Measurements from ENCODE around the gene VWA3B.
"Not testable (repeated sequence)": the region's sequence is repeated elsewhere in the genome, so short reads cannot be mapped to it uniquely, and the experiment has no call there.

Gene VWA3B

DNA sequence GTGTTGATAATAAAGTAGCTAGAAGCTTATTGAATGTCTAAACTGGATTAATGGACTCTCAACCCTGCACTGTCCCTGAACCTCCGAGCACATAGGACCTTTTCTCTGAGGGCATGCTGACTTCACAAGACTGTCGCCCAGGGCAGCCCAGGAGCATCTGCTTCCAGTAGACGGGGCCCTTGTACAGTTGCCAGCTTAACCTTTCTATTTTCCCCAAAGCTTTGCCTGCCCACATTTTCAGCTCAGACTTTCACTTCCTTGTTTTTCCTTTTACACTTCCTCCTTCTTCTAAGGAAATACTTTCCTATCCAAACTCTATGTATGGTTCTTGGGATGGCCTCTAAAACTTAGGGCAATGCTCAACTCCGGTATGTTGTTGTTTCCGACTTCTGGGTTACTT, 1.3 kb downstream of the VWA3B start:
- DNase-seq (ENCODE audit: low read depth), result no peak

- DNase-seq (ENCODE audit: low read depth), result no peak
These were observed 3.0 kb downstream of the VWA3B start for GRCh38 chr2:98089941-98090340.

DNA sequence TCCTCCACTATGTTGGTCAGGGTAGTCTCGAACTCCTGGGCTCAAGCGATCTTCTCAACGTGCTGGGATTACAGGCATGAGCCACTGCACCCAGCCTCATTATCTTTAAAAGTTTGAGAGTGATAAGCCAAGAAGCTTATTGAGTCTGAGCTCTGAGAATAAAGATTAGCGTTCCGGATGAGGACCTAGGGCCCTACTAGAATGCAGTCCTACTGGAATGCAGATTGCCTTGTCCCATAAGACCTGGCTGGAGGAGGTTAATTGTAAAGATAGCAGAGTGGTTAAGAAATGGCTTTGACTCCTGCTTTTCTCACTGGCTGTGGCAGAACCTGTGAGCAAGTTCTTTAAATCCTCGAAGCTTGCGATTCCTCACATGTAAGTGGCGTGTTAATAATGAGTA, 4.0 kb downstream of the VWA3B start:
- no peak for DNase-seq (ENCODE audit: low read depth)

GRCh38 chr2:98091738-98092137, 4.8 kb downstream of the VWA3B start:
- DNase-seq (ENCODE audit: low read depth), result no peak

- DNase-seq (ENCODE audit: low read depth), result no peak
These were observed 6.2 kb downstream of the VWA3B start for GRCh38 chr2:98093146-98093545.

DNA sequence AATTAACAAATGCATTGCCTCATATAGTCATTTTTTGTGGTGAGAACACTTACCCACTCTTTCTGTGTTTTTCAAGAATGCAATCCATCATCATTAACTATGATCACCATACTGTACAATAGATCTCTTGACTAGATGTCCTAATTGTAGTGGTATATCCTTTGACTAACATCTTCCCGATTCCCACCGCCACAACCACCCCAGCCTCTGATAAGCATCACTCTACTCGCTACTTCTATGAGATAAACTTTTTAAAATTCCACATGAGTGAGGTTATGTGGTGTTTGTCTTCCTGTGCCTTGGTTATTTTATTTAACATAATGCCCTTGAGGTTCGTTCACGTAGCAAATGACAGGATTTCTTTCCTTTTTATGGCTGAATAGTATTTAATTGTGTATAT, 6.6 kb downstream of the VWA3B start:
- no peak for DNase-seq (ENCODE audit: low read depth)

DNA sequence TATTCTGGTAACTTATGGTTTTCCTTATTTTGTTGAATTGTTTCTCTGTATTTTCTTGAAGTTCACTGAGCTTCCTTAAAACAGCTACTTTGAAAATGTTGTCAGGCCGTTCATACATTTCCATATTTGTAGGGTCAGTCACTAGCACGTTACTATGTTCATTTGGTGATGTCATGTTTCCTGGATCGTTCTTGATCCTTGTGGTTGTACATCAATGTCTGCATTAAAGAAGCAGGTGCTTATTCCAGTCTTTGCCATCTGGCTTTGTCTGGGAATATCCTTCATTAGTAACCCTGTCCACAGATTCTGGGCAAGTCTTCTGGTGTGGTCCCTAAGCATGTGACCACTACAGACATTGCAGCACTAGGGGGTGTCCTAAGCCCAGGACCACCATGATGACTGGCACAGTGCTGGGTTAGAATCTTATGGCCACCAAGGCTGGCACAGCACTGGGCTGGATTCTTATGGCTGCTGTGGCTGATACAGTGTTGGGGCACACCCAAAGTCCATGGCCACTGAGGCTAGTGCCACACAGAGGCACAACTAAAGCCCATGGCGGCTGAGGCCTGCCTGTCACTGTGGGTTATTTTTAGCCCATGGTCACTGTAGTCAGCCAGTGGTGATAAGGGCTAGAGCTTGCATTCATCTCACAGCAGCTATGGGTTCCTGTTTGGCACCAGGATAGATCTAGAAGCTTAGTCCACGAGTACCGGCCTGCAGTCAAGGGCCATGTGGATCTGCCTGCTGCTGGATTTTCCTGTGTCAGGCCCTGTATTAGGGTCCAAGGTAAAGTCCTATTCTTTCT, 13.2 kb downstream of the VWA3B start:
- DNase-seq (ENCODE audit: low read depth), result no peak

- not testable (repeated sequence) for DNase-seq (ENCODE audit: low read depth)
These were observed 15.3 kb downstream of the VWA3B start for GRCh38 chr2:98102315-98102714.

- no peak for DNase-seq (ENCODE audit: low read depth)
These were observed 15.9 kb downstream of the VWA3B start for GRCh38 chr2:98102878-98103277.

DNA sequence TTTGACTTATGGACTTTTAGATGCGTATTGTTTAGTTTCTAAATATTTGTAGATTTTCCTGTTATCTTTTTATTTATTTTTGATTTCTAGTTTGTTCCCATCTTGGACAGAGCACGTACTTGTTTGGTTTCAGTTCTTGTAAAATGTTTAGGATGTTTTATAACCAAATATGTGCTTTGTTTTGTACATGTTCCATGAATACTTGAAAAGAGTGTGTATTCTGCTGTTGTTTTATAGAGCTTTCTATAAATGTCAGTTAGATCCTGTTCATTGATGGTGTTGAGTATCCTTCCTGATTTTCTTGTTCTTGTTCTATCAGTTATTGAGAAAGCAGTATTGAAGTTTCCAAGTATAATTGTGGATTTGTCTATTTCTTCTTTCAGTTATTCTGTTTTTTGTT, 21.1 kb downstream of the VWA3B start:
- DNase-seq (ENCODE audit: low read depth), result no peak

- DNase-seq (ENCODE audit: low read depth), result no peak
These were observed 23.8 kb downstream of the VWA3B start for GRCh38 chr2:98110741-98111140.

GRCh38 chr2:98114643-98115330, 27.8 kb downstream of the VWA3B start:
- DNase-seq (ENCODE audit: low read depth), result no peak

- DNase-seq (ENCODE audit: low read depth), result peak; percentile 6
These were observed 31.2 kb downstream of the VWA3B start for GRCh38 chr2:98118161-98118560.

GRCh38 chr2:98118852-98119251, 31.9 kb downstream of the VWA3B start:
- DNase-seq (ENCODE audit: low read depth), result no peak

- no peak for DNase-seq (ENCODE audit: low read depth)
These were observed 34.2 kb downstream of the VWA3B start for GRCh38 chr2:98121149-98121548.

DNA sequence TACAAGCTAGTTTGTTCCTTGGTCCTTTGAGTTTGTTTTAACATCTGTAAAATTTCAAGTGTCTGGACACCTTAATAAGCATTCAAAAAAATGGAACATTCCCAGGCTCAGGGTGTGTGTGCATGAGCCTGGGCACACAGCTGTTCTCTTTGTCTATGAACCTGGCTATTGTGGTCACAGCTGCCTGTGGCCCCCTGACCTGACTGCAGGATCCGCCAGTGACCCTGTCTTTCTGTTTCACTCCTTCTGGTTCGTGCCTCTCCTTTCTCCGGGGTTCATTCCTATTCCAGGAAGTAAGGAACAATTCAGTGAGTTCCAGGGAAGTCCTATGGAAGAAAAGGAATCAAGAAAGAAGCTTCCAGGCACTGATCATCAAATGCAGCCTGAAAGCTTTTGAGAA, 35.6 kb downstream of the VWA3B start:
- DNase-seq (ENCODE audit: low read depth), result no peak

GRCh38 chr2:98123286-98123685, 36.3 kb downstream of the VWA3B start:
- no peak for DNase-seq (ENCODE audit: low read depth)

- DNase-seq (ENCODE audit: low read depth), result no peak
These were observed 39.1 kb downstream of the VWA3B start for GRCh38 chr2:98126061-98126460.

- no peak for DNase-seq (ENCODE audit: low read depth)
These were observed 40.4 kb downstream of the VWA3B start for GRCh38 chr2:98127229-98127989.

GRCh38 chr2:98128556-98129109, 41.7 kb downstream of the VWA3B start:
- DNase-seq (ENCODE audit: low read depth), result no peak

- not testable (repeated sequence) for DNase-seq (ENCODE audit: low read depth)
These were observed 43.1 kb downstream of the VWA3B start for GRCh38 chr2:98130073-98130472.

DNA sequence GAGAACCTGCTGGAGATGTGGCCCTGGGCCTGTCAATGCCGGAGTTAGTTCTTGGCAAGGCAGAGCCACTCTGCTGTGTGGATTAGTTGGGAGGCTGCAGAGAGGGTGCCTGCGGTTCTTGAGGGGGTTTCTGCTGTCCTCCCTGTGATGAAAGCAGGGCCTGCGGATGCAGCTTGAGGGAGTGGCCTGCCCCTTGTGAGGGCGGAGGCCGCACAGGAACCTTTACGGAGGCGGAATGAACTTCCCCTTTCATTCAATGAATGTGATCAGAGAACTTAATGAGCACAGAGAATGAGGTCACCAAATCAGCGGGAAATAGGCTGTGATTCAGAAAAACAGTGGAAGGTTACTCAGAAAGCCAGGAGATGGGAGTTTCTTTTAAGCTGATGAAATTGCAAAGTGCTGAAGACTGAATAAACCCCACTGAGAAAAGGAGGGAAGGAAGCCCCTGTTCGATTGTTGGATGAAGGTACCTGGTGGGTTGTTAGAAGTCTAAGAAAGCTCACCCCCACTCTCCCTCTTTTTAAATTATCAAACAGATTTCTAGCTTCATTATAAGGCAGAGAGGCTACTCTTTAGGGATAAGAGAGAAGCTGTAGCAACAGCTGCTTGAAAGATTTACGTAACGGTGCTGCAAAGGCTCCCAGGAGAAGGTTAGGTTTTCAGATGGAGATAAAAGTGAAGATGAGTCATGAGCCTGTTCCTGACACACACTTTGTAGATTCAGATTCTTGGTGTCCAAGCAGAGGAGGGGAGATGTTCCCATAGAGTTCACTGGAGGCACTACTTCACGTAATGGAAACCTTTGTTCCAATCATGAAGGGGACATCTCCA, 47.4 kb downstream of the VWA3B start:
- no peak for DNase-seq (ENCODE audit: low read depth)

Data from GM04504 (cell line).